ENCODE measurements around the gene PLXNB1.
"Not testable (repeated sequence)": the region's sequence is repeated elsewhere in the genome, so short reads cannot be mapped to it uniquely, and the experiment has no call there.

PLXNB1 gene

GRCh38 chr3:48402281-48402732 lies 27.6 kb downstream of the PLXNB1 start:
- H3K9me3 ChIP-seq (ENCODE audit: insufficient read depth, low read depth, low read length) = no peaks in the 10 kb centered on the region
- no peak overlapping the region for H3K27ac ChIP-seq (ENCODE audit: low read depth, low read length)
- peaks cover 48% of the 10 kb centered on the region for H3K36me3 ChIP-seq (ENCODE audit: insufficient read depth, low read length)
- no peak overlapping the region for H3K9ac ChIP-seq (ENCODE audit: low read depth, low read length)
- no peak overlapping the region for H3K4me3 ChIP-seq (ENCODE audit: low read length)
- no peaks in the 10 kb centered on the region for H3K4me1 ChIP-seq (ENCODE audit: insufficient read depth, low read length)
- 92% methylated on average over 8 of the region's 8 CpGs for whole genome bisulfite sequencing
- H3K27me3 ChIP-seq (ENCODE audit: insufficient read depth, low read length) = no peaks in the 10 kb centered on the region

- H3K9me3 ChIP-seq (ENCODE audit: insufficient read depth, low read depth, low read length); H3K4me3 ChIP-seq (ENCODE audit: low read length); H3K9ac ChIP-seq (ENCODE audit: low read depth, low read length); H3K4me1 ChIP-seq (ENCODE audit: insufficient read depth, low read length); H3K27me3 ChIP-seq (ENCODE audit: insufficient read depth, low read length); H3K27ac ChIP-seq (ENCODE audit: low read depth, low read length): not testable (repeated sequence)
- peaks cover 40% of the 10 kb centered on the region for H3K36me3 ChIP-seq (ENCODE audit: insufficient read depth, low read length)
- 98% methylated on average over 12 of the region's 12 CpGs for WGBS
Measured at GRCh38 chr3:48401434-48401901, 28.4 kb downstream of the PLXNB1 start.

DNA sequence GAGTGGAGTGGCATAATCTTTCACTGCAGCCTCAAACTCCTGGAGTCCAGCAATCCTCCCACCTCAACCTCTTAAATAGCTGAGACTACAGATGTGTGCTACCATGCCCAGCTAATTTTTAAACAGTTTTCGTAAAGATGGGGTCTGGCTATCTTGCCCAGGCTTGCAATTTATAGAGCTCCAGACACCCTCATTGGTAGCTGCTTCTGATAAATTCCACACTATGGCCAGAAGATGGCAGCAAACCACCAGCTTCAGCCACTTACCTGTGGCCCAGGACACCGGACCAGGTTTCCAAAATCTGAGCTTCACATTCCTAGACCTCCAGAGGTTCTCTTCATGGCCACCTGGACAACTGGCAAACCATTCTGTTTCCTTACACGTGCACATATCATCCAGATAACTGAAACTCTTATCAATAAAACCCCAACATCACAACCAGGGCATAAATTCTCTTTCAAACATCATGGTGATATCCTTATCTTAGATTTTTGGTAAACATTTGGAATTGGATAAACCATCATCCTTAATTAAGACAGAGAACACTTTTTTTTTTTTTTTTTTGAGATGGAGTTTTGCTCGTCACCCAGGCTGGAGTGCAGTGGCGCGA lies 29.0 kb downstream of the PLXNB1 start:
- Histone ChIP-seq H3K9me3 (ENCODE audit: insufficient read depth, low read depth, low read length) (no peaks in the 10 kb centered on the region), H3K27me3 (ENCODE audit: insufficient read depth, low read length) (no peaks in the 10 kb centered on the region), H3K9ac (ENCODE audit: low read depth, low read length) (no peak overlapping the region), H3K4me1 (ENCODE audit: insufficient read depth, low read length) (no peaks in the 10 kb centered on the region), H3K36me3 (ENCODE audit: insufficient read depth, low read length) (peaks cover 34% of the 10 kb centered on the region), H3K4me3 (ENCODE audit: low read length) (no peak overlapping the region), H3K27ac (ENCODE audit: low read depth, low read length) (no peak overlapping the region)
- WGBS = 88% methylated on average over 6 of the region's 6 CpGs

- H3K4me1 ChIP-seq (ENCODE audit: insufficient read depth, low read length) = no peaks in the 10 kb centered on the region
- no peak overlapping the region for H3K27ac ChIP-seq (ENCODE audit: low read depth, low read length)
- no peaks in the 10 kb centered on the region for H3K27me3 ChIP-seq (ENCODE audit: insufficient read depth, low read length)
- H3K4me3 ChIP-seq (ENCODE audit: low read length) = no peak overlapping the region
- no peak overlapping the region for H3K9ac ChIP-seq (ENCODE audit: low read depth, low read length)
- 85% methylated on average over 4 of the region's 4 CpGs for WGBS
- H3K36me3 ChIP-seq (ENCODE audit: insufficient read depth, low read length) = peaks cover 21% of the 10 kb centered on the region
- H3K9me3 ChIP-seq (ENCODE audit: insufficient read depth, low read depth, low read length) = no peaks in the 10 kb centered on the region
Measured at GRCh38 chr3:48399387-48400172, 30.3 kb downstream of the PLXNB1 start.

GRCh38 chr3:48398701-48399386 lies 31.0 kb downstream of the PLXNB1 start:
- 79% methylated on average over 11 of the region's 11 CpGs for WGBS
- Histone ChIP-seq H3K4me3 (ENCODE audit: low read length) (no peak overlapping the region), H3K36me3 (ENCODE audit: insufficient read depth, low read length) (peaks cover 13% of the 10 kb centered on the region), H3K9ac (ENCODE audit: low read depth, low read length) (no peak overlapping the region), H3K9me3 (ENCODE audit: insufficient read depth, low read depth, low read length) (no peaks in the 10 kb centered on the region), H3K4me1 (ENCODE audit: insufficient read depth, low read length) (no peaks in the 10 kb centered on the region), H3K27ac (ENCODE audit: low read depth, low read length) (no peak overlapping the region), H3K27me3 (ENCODE audit: insufficient read depth, low read length) (no peaks in the 10 kb centered on the region)

GRCh38 chr3:48397767-48398681 lies 31.9 kb downstream of the PLXNB1 start:
- 86% methylated on average over 9 of the region's 9 CpGs for WGBS
- Histone ChIP-seq H3K9ac (ENCODE audit: low read depth, low read length) (no peak overlapping the region), H3K9me3 (ENCODE audit: insufficient read depth, low read depth, low read length) (no peaks in the 10 kb centered on the region)

GRCh38 chr3:48395714-48396113 lies 34.2 kb downstream of the PLXNB1 start:
- H3K9ac ChIP-seq (ENCODE audit: low read depth, low read length) = no peak overlapping the region
- no peaks in the 10 kb centered on the region for H3K27me3 ChIP-seq (ENCODE audit: insufficient read depth, low read length)
- no peak overlapping the region for H3K4me3 ChIP-seq (ENCODE audit: low read length)
- H3K4me1 ChIP-seq (ENCODE audit: insufficient read depth, low read length) = no peaks in the 10 kb centered on the region
- H3K27ac ChIP-seq (ENCODE audit: low read depth, low read length) = no peak overlapping the region
- WGBS = 69% methylated on average over 3 of the region's 3 CpGs
- no peaks in the 10 kb centered on the region for H3K9me3 ChIP-seq (ENCODE audit: insufficient read depth, low read depth, low read length)
- H3K36me3 ChIP-seq (ENCODE audit: insufficient read depth, low read length) = no peaks in the 10 kb centered on the region

More at GRCh38 chr3:48397767-48398681, 31.9 kb downstream of the PLXNB1 start:
- no peak overlapping the region for H3K4me3 ChIP-seq (ENCODE audit: low read length)
- no peaks in the 10 kb centered on the region for H3K27me3 ChIP-seq (ENCODE audit: insufficient read depth, low read length)
- H3K27ac ChIP-seq (ENCODE audit: low read depth, low read length) = no peak overlapping the region
- no peaks in the 10 kb centered on the region for H3K4me1 ChIP-seq (ENCODE audit: insufficient read depth, low read length)
- 0 out of 2 replicates have a peak, but pooled peaks cover 6% of the 10 kb centered on the region for H3K36me3 ChIP-seq (ENCODE audit: insufficient read depth, low read length)

GRCh38 chr3:48394391-48394790 lies 35.5 kb downstream of the PLXNB1 start:
- H3K27me3 ChIP-seq (ENCODE audit: insufficient read depth, low read length) = no peaks in the 10 kb centered on the region
- H3K4me3 ChIP-seq (ENCODE audit: low read length) = no peak overlapping the region
- H3K9ac ChIP-seq (ENCODE audit: low read depth, low read length) = no peak overlapping the region
- WGBS = 90% methylated on average over 2 of the region's 2 CpGs
- H3K36me3 ChIP-seq (ENCODE audit: insufficient read depth, low read length) = no peaks in the 10 kb centered on the region
- H3K9me3 ChIP-seq (ENCODE audit: insufficient read depth, low read depth, low read length) = no peaks in the 10 kb centered on the region
- no peak overlapping the region for H3K27ac ChIP-seq (ENCODE audit: low read depth, low read length)
- H3K4me1 ChIP-seq (ENCODE audit: insufficient read depth, low read length) = no peaks in the 10 kb centered on the region

GRCh38 chr3:48388966-48389365 lies 40.9 kb downstream of the PLXNB1 start:
- Histone ChIP-seq H3K4me3 (ENCODE audit: low read length) (no peak overlapping the region), H3K36me3 (ENCODE audit: insufficient read depth, low read length) (no peaks in the 10 kb centered on the region), H3K27ac (ENCODE audit: low read depth, low read length) (no peak overlapping the region), H3K27me3 (ENCODE audit: insufficient read depth, low read length) (no peaks in the 10 kb centered on the region), H3K9me3 (ENCODE audit: insufficient read depth, low read depth, low read length) (no peaks in the 10 kb centered on the region), H3K4me1 (ENCODE audit: insufficient read depth, low read length) (no peaks in the 10 kb centered on the region), H3K9ac (ENCODE audit: low read depth, low read length) (no peak overlapping the region)
- 93% methylated on average over 2 of the region's 2 CpGs for WGBS

DNA sequence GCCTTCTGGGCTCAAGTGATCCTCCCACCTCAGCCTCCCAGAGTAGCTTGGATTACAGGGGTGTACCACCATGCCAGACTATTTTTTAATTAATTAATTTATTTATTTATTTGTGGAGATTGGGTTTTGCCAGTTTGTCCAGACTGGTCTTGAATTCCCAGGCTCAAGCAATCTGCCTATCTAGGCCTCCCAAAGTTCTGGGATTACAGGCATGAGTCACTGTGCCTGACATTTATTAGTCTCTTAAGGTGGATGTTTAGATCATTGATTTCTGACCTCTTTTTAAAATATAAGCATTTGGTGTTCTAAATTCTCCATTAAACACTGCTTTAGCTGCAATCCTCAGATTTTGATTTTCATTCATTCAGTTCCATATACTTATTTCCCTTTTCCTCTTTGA lies 42.3 kb downstream of the PLXNB1 start:
- no peak overlapping the region for H3K27ac ChIP-seq (ENCODE audit: low read depth, low read length)
- H3K9me3 ChIP-seq (ENCODE audit: insufficient read depth, low read depth, low read length) = no peaks in the 10 kb centered on the region
- H3K4me3 ChIP-seq (ENCODE audit: low read length) = no peak overlapping the region
- no peaks in the 10 kb centered on the region for H3K4me1 ChIP-seq (ENCODE audit: insufficient read depth, low read length)
- H3K9ac ChIP-seq (ENCODE audit: low read depth, low read length) = no peak overlapping the region
- no peaks in the 10 kb centered on the region for H3K27me3 ChIP-seq (ENCODE audit: insufficient read depth, low read length)
- no peaks in the 10 kb centered on the region for H3K36me3 ChIP-seq (ENCODE audit: insufficient read depth, low read length)
